KOPT-K1 (cell line): Measurements from ENCODE around the gene POF1B.
"Not testable (repeated sequence)": the region's sequence is repeated elsewhere in the genome, so short reads cannot be mapped to it uniquely, and the experiment has no call there.

Experiments
- H3K27ac ChIP-seq: fragments of 200-600 bp; sonication (generic); 2 replicates; pipeline ENCODE4 v1.5.1; 2016; ENCODE audit warnings: antibody characterized with exemption, mild to moderate bottlenecking, low read depth, low read length; ENCODE audit not compliant: poor library complexity, severe bottlenecking
- H3K36me3 ChIP-seq: fragments of 200-600 bp; sonication (generic); 2 replicates; pipeline ENCODE4 v1.5.1; 2017; ENCODE audit warnings: antibody characterized with exemption, mild to moderate bottlenecking, low read length, moderate library complexity; ENCODE audit not compliant: insufficient read depth
- H3K9me3 ChIP-seq: fragments of 200-600 bp; sonication (generic); 2 replicates; pipeline ENCODE4 v1.5.1; 2017; ENCODE audit warnings: antibody characterized with exemption, low read length, mild to moderate bottlenecking; ENCODE audit not compliant: insufficient read depth, poor library complexity, severe bottlenecking

Gene POF1B, protein sequence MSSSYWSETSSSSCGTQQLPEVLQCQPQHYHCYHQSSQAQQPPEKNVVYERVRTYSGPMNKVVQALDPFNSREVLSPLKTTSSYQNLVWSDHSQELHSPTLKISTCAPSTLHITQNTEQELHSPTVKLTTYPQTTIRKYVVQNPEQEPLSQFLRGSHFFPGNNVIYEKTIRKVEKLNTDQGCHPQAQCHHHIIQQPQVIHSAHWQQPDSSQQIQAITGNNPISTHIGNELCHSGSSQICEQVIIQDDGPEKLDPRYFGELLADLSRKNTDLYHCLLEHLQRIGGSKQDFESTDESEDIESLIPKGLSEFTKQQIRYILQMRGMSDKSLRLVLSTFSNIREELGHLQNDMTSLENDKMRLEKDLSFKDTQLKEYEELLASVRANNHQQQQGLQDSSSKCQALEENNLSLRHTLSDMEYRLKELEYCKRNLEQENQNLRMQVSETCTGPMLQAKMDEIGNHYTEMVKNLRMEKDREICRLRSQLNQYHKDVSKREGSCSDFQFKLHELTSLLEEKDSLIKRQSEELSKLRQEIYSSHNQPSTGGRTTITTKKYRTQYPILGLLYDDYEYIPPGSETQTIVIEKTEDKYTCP

DNA sequence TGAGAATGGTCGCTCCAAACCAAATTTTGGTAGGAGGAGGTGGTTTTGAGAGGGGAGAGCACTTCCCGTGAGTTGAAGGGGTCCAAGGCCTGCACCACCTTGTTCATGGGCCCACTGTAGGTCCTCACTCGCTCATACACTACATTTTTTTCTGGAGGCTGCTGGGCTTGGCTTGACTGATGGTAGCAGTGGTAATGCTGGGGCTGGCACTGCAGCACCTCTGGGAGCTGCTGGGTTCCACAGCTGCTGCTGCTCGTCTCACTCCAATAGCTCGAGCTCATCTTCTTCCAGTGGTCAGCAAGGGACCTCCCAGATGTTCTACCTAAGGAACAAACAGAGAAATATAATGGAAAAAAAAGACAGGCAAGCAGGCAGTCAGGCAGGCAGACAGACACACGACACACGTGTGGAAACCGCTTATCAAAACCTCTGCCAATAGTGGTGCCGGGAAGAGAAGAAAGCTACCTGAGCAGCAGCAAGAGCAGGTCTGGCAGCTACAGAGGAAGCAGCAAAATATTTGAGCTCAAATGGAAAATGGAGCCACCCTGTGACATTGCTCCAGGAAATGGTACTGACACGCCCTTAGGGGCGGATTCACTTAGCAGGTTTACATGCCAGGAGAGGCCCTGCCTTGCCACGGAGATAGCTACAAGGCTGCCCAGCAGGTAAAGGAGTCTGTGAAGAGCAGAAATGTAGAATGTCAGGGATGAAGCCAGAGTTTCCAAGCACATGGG lies at the start of gene POF1B:
Gene POF1B (minus strand): TSS at position 492 of the 734 bp plus-strand sequence. CDS start 211 bp downstream, at position 281.
- Histone ChIP-seq H3K36me3 (no peaks in the 10 kb centered on the region), H3K9me3 (no peaks in the 10 kb centered on the region), H3K27ac (peak within 1 kb of the TSS; percentile 70)

DNA sequence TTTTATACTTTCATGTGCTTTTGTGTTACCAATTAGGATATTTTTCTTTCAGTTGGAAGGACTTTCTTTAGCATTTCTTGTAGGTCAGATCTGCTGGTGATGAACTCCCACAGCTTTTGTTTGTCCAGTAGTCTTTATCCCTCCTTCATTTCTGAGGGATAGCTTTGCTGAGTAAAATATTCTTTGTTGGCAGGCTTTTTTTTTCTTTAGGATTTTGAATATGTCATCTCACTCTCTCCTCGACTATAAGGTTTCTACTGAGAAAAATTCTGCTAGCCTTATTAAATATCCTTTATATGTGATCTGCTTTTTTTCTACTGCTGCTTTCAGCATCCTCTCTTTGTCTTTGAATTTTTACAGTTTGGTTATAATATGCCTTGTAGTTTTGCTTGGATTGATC lies 49.6 kb upstream of the POF1B start:
- H3K36me3 ChIP-seq, result no peaks in the 10 kb centered on the region

DNA sequence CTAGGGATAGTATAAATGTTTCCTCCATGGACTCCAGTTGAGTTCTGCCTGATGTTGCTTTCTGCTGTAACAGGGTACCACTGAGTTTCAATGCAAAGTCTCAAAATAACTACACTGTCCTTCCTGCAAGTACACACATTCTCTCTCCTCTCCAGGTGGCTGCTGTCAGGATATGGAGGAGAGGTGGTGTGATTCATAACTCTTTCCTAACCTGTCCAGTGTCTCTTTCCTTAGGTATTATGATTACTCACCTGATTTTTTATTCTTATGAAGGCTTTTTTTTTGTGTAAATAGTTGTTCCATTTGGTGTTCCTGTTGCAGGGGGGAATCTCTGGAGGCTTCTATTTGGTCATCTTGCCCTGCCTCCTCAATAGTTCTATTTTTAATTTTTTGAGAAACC lies 39.8 kb upstream of the POF1B start:
- H3K36me3 ChIP-seq, result no peaks in the 10 kb centered on the region
- no peak overlapping the region for H3K27ac ChIP-seq
- no peaks in the 10 kb centered on the region for H3K9me3 ChIP-seq

More for the DNA sequence above, 49.6 kb upstream of the POF1B start:
- H3K9me3 ChIP-seq, result no peaks in the 10 kb centered on the region
- H3K27ac ChIP-seq, result no peak overlapping the region

DNA sequence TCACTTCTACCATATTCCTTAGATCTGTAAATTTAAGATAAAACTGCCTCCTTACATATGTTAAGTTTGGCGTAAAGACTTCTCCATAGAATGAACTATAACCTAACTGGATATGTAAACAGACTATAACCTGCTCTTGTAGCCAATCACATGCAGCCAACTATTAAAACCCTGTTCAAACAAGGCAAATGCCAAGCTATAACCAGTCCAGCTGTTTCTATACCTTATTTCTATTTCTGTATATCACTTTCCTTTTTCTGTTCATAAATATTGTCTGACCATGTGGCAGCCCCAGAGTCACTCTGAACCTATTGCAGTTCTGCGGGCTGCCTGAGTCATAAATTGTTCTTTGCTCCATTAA lies 12.4 kb upstream of the POF1B start:
- Histone ChIP-seq H3K27ac (peak overlapping the region; percentile 58), H3K36me3 (no peaks in the 10 kb centered on the region), H3K9me3 (no peaks in the 10 kb centered on the region)

DNA sequence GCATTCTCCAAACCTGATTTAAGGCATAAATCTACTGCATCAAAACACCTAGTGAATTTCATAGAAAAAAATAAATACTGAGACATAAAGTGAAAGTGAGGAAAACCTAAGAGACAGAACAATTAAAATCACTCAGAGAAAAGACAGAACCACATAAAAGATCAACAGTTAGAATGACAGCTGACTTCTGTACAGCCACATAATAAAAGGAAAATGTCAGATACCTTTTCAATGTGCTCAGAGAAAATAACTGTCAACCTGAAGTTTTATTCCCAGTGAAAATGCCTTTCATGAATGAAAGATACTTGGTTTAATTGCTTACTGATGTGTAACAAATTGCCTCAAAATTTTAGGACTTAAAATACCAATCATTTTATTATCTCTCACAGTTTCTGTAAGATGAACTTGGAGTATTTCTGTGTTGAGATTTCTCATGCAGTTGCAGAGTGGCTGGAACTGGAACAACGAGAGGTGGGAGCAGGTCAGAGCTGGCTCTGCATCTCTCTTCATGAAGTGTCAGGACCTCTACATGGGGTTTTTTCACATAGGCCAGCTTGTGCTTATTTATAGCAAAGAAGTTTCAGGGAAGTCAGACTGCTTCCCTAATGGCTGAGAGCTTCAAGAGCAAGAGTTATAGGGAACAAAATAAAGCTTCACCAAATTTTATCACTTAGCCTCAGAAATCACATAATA lies 11.9 kb upstream of the POF1B start:
- Histone ChIP-seq H3K27ac (peak overlapping the region; percentile 58), H3K9me3 (no peaks in the 10 kb centered on the region), H3K36me3 (no peaks in the 10 kb centered on the region)

DNA sequence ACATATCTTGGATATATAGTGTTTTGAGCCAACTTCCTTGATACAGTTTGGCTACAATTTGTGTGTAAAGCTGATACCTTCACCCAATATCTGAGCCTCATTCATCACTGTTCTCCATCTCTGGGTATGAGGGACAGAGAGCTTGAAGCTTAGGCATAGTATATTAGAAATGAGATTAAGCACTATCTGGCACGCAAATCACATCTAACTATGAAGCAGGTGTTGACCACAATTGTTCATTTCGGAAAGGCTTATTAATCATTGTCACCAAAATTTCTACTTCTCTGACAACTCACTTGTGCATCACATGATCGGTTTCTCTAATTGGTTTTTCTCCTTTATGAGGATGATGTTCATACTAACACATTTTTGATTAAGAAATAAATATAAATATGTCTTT lies 2.1 kb upstream of the POF1B start:
- H3K27ac ChIP-seq, result no peak overlapping the region
- no peaks in the 10 kb centered on the region for H3K36me3 ChIP-seq

DNA sequence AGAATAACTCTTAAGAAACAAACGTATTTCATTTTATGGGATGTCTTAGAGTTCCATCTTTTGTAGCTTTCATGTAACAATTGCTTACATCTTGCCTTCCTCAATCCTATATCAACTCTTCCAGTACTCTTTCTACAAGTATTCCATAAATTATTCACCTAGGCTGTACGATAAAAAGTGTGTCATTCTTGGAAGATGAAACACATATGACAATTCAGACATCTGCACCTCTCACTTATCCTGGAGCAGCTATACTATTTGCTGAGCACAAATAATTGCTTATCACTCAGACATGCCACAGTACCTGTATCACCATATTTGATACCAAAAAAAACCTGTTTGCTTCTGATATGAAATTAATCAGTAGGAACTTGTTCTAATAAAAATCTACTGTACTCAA lies 1.0 kb downstream of the POF1B start:
- Histone ChIP-seq H3K9me3 (no peaks in the 10 kb centered on the region), H3K36me3 (no peaks in the 10 kb centered on the region), H3K27ac (peak overlapping the region; percentile 70)

More for the DNA sequence above, 2.1 kb upstream of the POF1B start:
- no peaks in the 10 kb centered on the region for H3K9me3 ChIP-seq

DNA sequence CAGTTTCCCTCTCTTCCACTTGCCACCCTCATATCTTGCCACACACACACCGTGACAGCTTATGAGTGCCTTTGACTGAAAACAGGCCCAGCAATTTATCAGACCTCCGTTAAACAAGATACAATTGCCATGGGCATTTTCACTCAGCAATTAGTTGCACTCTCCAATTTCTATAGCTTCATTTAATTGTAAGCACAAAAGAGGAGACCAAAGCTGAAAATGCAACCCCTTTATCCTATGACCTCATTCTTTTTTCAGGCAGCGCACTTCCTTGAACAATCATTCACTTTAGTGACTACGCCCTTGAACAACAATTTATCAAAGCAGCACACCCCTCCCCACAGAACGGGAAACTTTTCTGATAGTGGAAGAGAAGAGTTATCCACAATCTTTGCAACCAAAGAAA lies 4.1 kb downstream of the POF1B start:
- no peaks in the 10 kb centered on the region for H3K36me3 ChIP-seq
- H3K9me3 ChIP-seq, result no peaks in the 10 kb centered on the region
- H3K27ac ChIP-seq, result no peak overlapping the region

DNA sequence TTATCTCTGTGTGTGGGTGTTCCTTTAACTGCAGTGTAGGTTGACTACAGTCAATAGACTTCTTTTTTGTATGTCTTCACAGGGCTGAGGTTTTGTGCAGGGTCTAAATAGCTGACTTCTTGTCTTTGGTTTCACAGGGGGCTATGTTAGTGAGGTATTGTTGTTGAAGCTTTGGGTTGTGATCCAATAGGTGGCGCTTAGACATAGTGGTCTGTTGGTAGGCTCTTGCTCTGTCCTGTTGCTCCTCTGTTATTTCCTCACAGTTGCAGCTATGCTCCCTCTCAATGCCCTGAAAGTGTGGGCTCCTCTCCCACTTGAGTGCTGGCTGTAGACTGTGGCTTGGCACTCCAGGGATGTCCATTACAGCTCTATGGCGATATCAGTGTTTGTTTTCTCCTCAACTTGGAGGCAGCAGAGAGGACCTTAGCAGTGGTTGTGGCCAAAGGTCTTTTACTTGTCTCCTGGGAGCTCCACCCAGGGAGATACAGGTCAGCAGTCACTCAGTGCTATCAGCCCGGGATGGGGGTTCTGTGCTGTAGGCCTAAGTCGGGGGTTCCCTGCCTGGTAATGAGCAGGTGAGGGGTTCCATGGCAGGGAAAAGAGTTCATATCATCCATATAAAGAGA lies 14.0 kb downstream of the POF1B start:
- H3K9me3 ChIP-seq, result peaks cover 22% of the 10 kb centered on the region
- H3K27ac ChIP-seq, result no peak overlapping the region

DNA sequence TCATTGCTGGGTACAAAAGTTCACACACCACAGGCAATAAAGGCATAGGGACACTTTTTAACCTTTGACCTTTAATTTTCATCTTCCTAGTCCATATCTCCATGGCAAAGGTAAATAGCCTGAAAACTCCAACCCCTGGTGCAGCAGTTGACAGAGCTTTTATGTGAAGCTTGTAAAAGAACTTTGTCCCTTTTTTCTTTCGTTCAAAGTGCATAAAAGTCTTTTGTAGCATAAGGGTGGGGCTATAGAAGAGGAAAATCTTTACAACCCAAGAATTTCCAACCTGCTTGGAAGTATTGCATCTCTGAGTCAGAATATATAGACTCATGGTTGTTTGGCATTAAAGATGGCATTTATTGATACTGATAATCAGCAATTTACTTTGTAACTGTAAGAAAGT lies 20.4 kb downstream of the POF1B start:
- Histone ChIP-seq H3K36me3 (no peaks in the 10 kb centered on the region; the same call in 1 of the 2 replicates), H3K27ac (no peak overlapping the region), H3K9me3 (peaks cover 12% of the 10 kb centered on the region)

More for the DNA sequence above, 14.0 kb downstream of the POF1B start:
- peaks cover 17% of the 10 kb centered on the region for H3K36me3 ChIP-seq

DNA sequence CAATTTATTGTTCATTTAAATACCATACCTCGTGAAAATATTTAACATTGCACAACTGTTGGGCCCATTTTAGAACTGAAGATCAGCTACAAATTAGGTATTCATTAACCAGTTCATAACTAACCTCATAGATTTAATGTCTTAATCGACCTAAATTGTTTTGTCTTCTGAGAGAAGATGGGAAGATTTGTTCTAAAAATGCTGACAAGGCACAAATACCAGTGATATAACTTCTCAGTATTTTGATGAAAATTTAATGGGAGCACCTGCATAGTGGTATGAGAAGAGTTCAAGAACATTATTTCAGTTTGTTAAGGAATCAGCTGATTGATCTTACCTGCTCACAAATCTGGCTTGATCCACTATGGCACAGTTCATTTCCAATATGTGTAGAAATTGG lies 33.9 kb downstream of the POF1B start:
- Histone ChIP-seq H3K9me3 (no peaks in the 10 kb centered on the region), H3K27ac (no peak overlapping the region), H3K36me3 (no peaks in the 10 kb centered on the region; the same call in 1 of the 2 replicates)

DNA sequence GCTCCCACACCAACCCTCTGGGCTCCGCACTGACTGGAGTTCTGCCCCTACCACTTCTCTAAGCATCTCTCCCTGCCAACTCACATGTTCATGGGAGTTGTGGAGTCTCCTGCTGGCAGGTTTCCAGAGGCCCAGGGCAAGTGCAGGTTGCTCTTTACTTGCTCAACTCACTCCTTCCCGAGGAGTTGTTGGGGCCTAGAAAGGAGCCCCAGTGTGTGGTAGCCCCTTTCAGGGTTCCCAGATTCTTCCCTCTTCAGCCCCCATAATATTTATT lies 52.5 kb downstream of the POF1B start:
- H3K36me3 ChIP-seq, result no peaks in the 10 kb centered on the region
- H3K9me3 ChIP-seq, result no peaks in the 10 kb centered on the region
- H3K27ac ChIP-seq, result no peak overlapping the region

DNA sequence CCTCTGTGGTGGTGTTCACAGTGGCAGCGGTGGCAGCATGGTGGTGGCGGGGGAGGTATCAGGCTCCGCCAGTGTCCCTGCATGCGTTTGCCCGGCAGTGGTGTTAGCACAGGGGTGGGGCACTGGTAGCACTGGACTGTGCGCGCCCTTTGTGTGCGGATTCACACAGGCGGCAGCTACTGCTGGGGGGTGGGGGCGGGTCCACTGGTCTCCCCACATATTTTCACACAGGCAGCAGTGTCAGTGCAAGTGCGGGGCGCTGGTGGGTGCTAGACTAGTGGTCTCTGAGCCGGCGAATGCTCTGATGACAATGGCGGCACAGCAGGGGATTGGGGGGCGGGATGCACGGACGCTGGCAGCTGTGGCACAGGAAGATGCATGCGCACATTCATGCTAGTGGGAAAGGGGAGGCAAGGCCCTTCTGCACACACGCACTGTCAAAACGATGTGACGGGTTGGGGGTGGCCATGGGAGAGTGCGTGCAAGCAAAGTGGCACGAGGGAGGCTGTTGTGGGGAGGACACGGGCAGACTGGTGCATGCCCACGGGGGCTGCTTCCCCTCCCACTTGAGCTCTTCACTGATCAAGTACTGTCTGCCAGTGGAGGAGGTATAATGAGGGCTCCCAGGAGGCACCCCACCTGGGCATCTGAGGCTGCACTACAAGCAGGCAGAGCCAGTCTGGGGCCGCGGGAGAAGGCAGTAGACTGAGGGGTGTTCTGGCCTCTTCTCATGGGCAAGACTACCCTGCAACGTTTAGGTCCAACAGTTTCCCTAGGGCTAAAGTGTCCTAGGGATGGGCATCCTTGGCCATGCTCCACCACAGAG lies 53.0 kb downstream of the POF1B start:
- H3K27ac ChIP-seq, result no peak overlapping the region
- no peaks in the 10 kb centered on the region for H3K9me3 ChIP-seq
- no peaks in the 10 kb centered on the region for H3K36me3 ChIP-seq

DNA sequence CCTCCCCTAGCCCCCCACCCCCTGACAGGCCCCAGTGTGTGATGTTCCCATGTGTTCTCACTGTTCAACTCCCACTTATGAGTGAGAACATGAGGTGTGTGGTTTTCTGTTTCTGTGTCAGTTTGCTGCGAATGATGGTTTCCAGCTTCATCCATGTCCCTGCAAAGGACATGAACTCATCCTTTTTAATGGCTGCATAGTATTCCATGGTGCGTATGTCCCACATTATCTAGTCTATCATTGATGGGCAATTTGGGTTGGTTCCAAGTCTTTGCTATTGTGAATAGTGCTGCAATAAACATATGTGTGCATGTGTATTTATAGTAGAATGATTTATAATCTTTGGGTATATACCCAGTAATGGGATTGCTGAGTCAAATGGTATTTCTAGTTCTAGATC lies 68.1 kb downstream of the POF1B start:
- not testable (repeated sequence) for H3K27ac ChIP-seq, H3K9me3 ChIP-seq, H3K36me3 ChIP-seq
